HepG2 (cell line): ENCODE results near the gene SLC38A3. TPM values are rescaled to one million over a fixed set of nuclear protein-coding genes. Genes with fewer than 3 reads are reported as not detected.

Experiments used
- EEA1 ChIP-seq: sonication (generic); formaldehyde crosslinking; IDR thresholded peaks from 2 replicates; pipeline ENCODE4 v1.5.1; 2020; ENCODE audit warnings: mild to moderate bottlenecking, missing genetic modification reagents, borderline replicate concordance
- GTF3A ChIP-seq: sonication (generic); formaldehyde crosslinking; conservative IDR thresholded peaks from 2 replicates; pipeline ENCODE4 v1.4.0; 2020; ENCODE audit warnings: mild to moderate bottlenecking, missing genetic modification reagents
- HOXA3 ChIP-seq: sonication (generic); formaldehyde crosslinking; IDR thresholded peaks from 2 replicates; pipeline ENCODE4 v1.5.0; 2020; ENCODE audit warnings: missing genetic modification reagents
- IKZF4 ChIP-seq: sonication (generic); formaldehyde crosslinking; IDR thresholded peaks from 2 replicates; pipeline ENCODE4 v1.5.1; 2020; ENCODE audit warnings: borderline replicate concordance, mild to moderate bottlenecking, low read depth, missing genetic modification reagents; ENCODE audit errors: not compliant biosample characterization
- KLF6 ChIP-seq: IDR thresholded peaks from 2 replicates; pipeline ENCODE4 v1.8.0; 2016; ENCODE audit warnings: missing biosample characterization, missing genetic modification reagents
- MYC ChIP-seq: sonication (generic); formaldehyde crosslinking; IDR thresholded peaks from 2 replicates; pipeline ENCODE4 v1.9.0; 2021; ENCODE audit warnings: missing genetic modification reagents, borderline replicate concordance
- PAWR ChIP-seq: sonication (generic); formaldehyde crosslinking; IDR thresholded peaks from 2 replicates; pipeline ENCODE4 v1.4.0; 2020; ENCODE audit warnings: missing genetic modification reagents, mild to moderate bottlenecking, borderline replicate concordance
- PITX1 ChIP-seq: sonication (generic); formaldehyde crosslinking; IDR thresholded peaks from 2 replicates; pipeline ENCODE4 v1.5.1; 2020; ENCODE audit warnings: mild to moderate bottlenecking, missing genetic modification reagents
- RFXAP ChIP-seq: sonication (generic); formaldehyde crosslinking; IDR thresholded peaks from 2 replicates; pipeline ENCODE4 v1.4.0; 2020; ENCODE audit warnings: missing genetic modification reagents, borderline replicate concordance
- RXRA ChIP-seq: sonication (generic); formaldehyde crosslinking; IDR thresholded peaks from 2 replicates; pipeline ENCODE4 v1.5.1; 2020; ENCODE audit warnings: missing genetic modification reagents
- SMARCC2 ChIP-seq: fragments of 450-650 bp; IDR thresholded peaks from 2 replicates; pipeline ENCODE4 v1.6.1; 2017; ENCODE audit warnings: antibody characterized with exemption, mild to moderate bottlenecking
- TARDBP ChIP-seq: sonication (generic); formaldehyde crosslinking; IDR thresholded peaks from 2 replicates; pipeline ENCODE4 v1.8.0; 2022; ENCODE audit warnings: mild to moderate bottlenecking, missing genetic modification reagents
- U2AF2 ChIP-seq: fragments of 200-400 bp; formaldehyde crosslinking; IDR thresholded peaks from 2 replicates; pipeline ENCODE4 v1.6.1; 2017; ENCODE audit warnings: low read depth, mild to moderate bottlenecking, low read length
- ZNF124 ChIP-seq: sonication (generic); formaldehyde crosslinking; IDR thresholded peaks from 2 replicates; pipeline ENCODE4 v1.4.0; 2020; ENCODE audit warnings: missing genetic modification reagents
- ZNF180 ChIP-seq: sonication (generic); formaldehyde crosslinking; IDR thresholded peaks from 2 replicates; pipeline ENCODE4 v1.4.0; 2020; ENCODE audit warnings: low read depth, missing genetic modification reagents, borderline replicate concordance
- ZNF607 ChIP-seq: sonication (generic); formaldehyde crosslinking; IDR thresholded peaks from 2 replicates; pipeline ENCODE4 v1.5.1; 2020; ENCODE audit warnings: missing genetic modification reagents, mild to moderate bottlenecking, borderline replicate concordance
- ZNF777 ChIP-seq: sonication (generic); formaldehyde crosslinking; IDR thresholded peaks from 2 replicates; pipeline ENCODE4 v1.4.0; 2020; ENCODE audit warnings: missing genetic modification reagents
- polyA plus RNA-seq, 8 experiments: library from polyadenylated mRNA; depleted of rRNA in 3 of 8; stranded (reverse) in 7 of 8; unstranded in 1 of 8; fragments of >200 nt; fragmentation: Illumina TruSeq in 4 of 8; extraction: Trizol in 4 of 8; gene quantifications; 2 replicates each; pipeline versions ENCODE4 v1.2.1 to v1.2.3, GENCODE V29; 2011 to 2016; ENCODE audit warnings: low read depth in 4 of 8, missing spikeins in 1 of 8, mixed read lengths in 1 of 8; ENCODE audit not compliant: insufficient read depth in 1 of 8
- total RNA-seq, 5 experiments: library from RNA; depleted of rRNA; stranded (reverse); fragments of >200 nt; fragmentation: Illumina TruSeq; extraction: Trizol; gene quantifications; 2 replicates each; pipeline ENCODE4 v1.2.3, GENCODE V29; 2016; ENCODE audit warnings: low read depth in 1 of 5
- TF ChIP-seq, protein P1 (sequence below): IDR thresholded peaks from 2 replicates; pipeline ENCODE4 v1.4.0; 2020; ENCODE audit warnings: mild to moderate bottlenecking, missing genetic modification reagents
- TF ChIP-seq, protein P2 (sequence below): sonication (generic); formaldehyde crosslinking; IDR thresholded peaks from 2 replicates; pipeline ENCODE4 v1.4.0; 2020; ENCODE audit warnings: missing genetic modification reagents
- TF ChIP-seq, protein P3 (sequence below): sonication (generic); formaldehyde crosslinking; IDR thresholded peaks from 2 replicates; pipeline ENCODE4 v1.5.0; 2020; ENCODE audit warnings: missing genetic modification reagents
- TF ChIP-seq, protein P4 (sequence below): sonication (generic); formaldehyde crosslinking; IDR thresholded peaks from 2 replicates; pipeline ENCODE4 v1.4.0; 2020; ENCODE audit warnings: mild to moderate bottlenecking, missing genetic modification reagents

The SLC38A3 gene
- total and polyA plus RNA-seq, 2 of the 13 experiments (the other 11 are each of a cell fraction or from before 2014, with no cell fraction given) = 29.8 to 164 TPM

DNA sequence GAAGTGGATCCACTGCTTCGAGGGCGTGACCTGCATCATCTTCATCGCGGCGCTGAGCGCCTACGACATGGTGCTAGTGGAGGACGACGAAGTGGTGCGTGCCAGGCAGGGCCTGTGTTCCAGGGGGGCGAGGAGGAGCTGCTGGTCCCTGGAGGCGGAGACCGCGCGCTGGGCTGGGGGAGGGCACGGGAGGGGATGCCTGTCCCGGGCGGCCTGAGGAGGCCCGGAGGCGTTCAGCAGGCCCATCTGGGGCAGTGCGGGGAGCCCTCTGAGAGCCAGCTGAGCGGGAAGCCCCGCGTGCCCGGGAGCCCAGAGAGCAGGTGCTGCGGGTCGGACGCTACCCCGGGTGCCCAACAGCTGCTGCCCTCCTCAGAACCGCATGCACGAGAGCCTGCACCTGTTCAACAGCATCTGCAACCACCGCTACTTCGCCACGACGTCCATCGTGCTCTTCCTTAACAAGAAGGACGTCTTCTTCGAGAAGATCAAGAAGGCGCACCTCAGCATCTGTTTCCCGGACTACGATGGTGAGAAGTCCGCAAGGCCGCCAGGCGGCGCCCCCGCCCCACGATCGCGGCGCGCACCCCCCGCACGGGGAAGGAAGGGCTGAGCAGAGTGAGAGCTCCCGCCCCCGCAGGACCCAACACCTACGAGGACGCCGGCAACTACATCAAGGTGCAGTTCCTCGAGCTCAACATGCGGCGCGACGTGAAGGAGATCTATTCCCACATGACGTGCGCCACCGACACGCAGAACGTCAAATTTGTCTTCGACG lies 10.8 kb upstream of the SLC38A3 start (continued):
- TF ChIP-seq, protein P1, sequence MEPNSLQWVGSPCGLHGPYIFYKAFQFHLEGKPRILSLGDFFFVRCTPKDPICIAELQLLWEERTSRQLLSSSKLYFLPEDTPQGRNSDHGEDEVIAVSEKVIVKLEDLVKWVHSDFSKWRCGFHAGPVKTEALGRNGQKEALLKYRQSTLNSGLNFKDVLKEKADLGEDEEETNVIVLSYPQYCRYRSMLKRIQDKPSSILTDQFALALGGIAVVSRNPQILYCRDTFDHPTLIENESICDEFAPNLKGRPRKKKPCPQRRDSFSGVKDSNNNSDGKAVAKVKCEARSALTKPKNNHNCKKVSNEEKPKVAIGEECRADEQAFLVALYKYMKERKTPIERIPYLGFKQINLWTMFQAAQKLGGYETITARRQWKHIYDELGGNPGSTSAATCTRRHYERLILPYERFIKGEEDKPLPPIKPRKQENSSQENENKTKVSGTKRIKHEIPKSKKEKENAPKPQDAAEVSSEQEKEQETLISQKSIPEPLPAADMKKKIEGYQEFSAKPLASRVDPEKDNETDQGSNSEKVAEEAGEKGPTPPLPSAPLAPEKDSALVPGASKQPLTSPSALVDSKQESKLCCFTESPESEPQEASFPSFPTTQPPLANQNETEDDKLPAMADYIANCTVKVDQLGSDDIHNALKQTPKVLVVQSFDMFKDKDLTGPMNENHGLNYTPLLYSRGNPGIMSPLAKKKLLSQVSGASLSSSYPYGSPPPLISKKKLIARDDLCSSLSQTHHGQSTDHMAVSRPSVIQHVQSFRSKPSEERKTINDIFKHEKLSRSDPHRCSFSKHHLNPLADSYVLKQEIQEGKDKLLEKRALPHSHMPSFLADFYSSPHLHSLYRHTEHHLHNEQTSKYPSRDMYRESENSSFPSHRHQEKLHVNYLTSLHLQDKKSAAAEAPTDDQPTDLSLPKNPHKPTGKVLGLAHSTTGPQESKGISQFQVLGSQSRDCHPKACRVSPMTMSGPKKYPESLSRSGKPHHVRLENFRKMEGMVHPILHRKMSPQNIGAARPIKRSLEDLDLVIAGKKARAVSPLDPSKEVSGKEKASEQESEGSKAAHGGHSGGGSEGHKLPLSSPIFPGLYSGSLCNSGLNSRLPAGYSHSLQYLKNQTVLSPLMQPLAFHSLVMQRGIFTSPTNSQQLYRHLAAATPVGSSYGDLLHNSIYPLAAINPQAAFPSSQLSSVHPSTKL (CRISPR knock-in tag) = peak; percentile 38; the same call in 1 of the 2 replicates
- no peak for TF ChIP-seq U2AF2
- TF ChIP-seq, protein P2, sequence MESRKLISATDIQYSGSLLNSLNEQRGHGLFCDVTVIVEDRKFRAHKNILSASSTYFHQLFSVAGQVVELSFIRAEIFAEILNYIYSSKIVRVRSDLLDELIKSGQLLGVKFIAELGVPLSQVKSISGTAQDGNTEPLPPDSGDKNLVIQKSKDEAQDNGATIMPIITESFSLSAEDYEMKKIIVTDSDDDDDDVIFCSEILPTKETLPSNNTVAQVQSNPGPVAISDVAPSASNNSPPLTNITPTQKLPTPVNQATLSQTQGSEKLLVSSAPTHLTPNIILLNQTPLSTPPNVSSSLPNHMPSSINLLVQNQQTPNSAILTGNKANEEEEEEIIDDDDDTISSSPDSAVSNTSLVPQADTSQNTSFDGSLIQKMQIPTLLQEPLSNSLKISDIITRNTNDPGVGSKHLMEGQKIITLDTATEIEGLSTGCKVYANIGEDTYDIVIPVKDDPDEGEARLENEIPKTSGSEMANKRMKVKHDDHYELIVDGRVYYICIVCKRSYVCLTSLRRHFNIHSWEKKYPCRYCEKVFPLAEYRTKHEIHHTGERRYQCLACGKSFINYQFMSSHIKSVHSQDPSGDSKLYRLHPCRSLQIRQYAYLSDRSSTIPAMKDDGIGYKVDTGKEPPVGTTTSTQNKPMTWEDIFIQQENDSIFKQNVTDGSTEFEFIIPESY (CRISPR knock-in tag) = peak; percentile 84
- peak; percentile 14; the same call in 1 of the 2 replicates for TF ChIP-seq ZNF777 (CRISPR knock-in tag)
- TF ChIP-seq ZNF607 = peak; percentile 60; the same call in 1 of the 2 replicates
- TF ChIP-seq PAWR = peak; percentile 40; the same call in 1 of the 2 replicates
- peak; percentile 92; the same call in 1 of the 2 replicates for TF ChIP-seq GTF3A (CRISPR knock-in tag)
- no peak for TF ChIP-seq SMARCC2
- 0 out of 2 replicates have a peak, but pooled peaks have one; percentile 25 for TF ChIP-seq KLF6 (CRISPR knock-in tag)
- peak; percentile 25 for TF ChIP-seq IKZF4 (CRISPR knock-in tag)
- peak; percentile 89 for TF ChIP-seq HOXA3 (CRISPR knock-in tag)
- TF ChIP-seq RFXAP = 0 out of 2 replicates have a peak, but pooled peaks have one; percentile 10
- TF ChIP-seq, protein P3, sequence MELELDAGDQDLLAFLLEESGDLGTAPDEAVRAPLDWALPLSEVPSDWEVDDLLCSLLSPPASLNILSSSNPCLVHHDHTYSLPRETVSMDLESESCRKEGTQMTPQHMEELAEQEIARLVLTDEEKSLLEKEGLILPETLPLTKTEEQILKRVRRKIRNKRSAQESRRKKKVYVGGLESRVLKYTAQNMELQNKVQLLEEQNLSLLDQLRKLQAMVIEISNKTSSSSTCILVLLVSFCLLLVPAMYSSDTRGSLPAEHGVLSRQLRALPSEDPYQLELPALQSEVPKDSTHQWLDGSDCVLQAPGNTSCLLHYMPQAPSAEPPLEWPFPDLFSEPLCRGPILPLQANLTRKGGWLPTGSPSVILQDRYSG (CRISPR knock-in tag) = no peak
- TF ChIP-seq TARDBP (CRISPR knock-in tag) = 0 out of 2 replicates have a peak, but pooled peaks have one; percentile 33
- TF ChIP-seq PITX1 (CRISPR knock-in tag) = peak; percentile 69; the same call in 1 of the 2 replicates
- TF ChIP-seq ZNF124 (CRISPR knock-in tag) = peak; percentile 73
- TF ChIP-seq, protein P4, sequence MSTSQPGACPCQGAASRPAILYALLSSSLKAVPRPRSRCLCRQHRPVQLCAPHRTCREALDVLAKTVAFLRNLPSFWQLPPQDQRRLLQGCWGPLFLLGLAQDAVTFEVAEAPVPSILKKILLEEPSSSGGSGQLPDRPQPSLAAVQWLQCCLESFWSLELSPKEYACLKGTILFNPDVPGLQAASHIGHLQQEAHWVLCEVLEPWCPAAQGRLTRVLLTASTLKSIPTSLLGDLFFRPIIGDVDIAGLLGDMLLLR = no peak; the same call in 1 of the 2 replicates
- no peak for TF ChIP-seq EEA1 (CRISPR knock-in tag)
- TF ChIP-seq ZNF180 (CRISPR knock-in tag) = 0 out of 2 replicates have a peak, but pooled peaks have one; percentile 39
- peak; percentile 53 for TF ChIP-seq RXRA
- peak; percentile 61; the same call in 1 of the 2 replicates for TF ChIP-seq MYC
